HG02642 (cell line): ENCODE results near the gene MYO9A.
"Not testable (repeated sequence)": the region's sequence is repeated elsewhere in the genome, so short reads cannot be mapped to it uniquely, and the experiment has no call there.

ENCODE experiments used
- ATAC-seq: cut with Tn5 transposase; IDR thresholded peaks from one replicate; pipeline ENCODE4 v1.9.1; 2021; ENCODE audit warnings: mild to moderate bottlenecking; ENCODE audit not compliant: unreplicated experiment, poor library complexity

MYO9A gene

DNA sequence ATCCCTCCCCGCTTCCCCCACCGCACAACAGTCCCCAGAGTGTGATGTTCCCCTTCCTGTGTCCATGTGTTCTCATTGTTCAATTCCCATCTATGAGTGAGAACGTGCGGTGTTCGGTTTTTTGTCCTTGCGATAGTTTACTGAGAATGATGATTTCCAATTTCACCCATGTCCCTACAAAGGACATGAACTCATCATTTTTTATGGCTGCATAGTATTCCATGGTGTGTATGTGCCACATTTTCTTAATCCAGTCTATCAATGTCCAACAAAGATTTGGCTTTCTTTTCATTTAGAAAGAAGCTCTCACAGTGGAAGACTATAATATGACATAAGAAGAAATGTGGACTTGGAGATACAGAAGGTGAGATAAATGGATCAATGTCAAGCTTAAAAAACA lies 119.2 kb downstream of the MYO9A start:
- ATAC-seq, result not testable (repeated sequence)

DNA sequence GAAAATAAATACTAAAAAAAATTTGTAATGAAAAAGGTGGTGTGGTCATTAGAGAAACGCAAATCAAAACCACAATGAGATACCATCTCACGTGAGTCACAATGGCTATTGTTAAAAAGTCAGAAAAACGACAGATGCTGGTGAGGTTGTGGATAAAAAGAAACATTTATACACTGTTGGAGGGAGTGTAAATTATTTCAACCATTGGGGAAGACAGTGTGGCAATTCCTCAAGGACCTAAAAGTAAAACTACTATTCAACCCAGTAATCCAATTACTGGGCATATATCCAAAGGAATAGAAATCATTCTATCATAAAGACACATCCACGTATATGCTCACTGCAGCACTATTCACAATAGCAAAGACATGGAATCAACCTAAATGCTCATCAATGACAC lies 120.3 kb downstream of the MYO9A start:
- ATAC-seq, result no peak

DNA sequence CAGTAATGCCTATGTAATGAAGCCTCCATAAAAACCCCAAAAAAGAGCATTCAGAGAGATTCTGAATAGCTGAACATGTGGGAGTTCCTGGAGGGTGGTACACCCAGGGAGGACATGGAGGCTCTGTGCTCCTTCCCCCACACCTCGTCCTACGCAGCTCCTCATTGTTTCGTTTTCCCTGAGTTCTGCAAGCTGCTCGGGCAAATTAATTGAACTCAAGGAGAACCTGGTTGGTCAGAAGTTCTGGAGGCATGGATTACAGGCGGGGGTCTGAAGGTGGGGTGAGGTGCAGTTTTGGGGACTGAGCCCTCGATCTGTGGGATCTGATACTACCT lies 142.2 kb downstream of the MYO9A start:
- ATAC-seq, result no peak

DNA sequence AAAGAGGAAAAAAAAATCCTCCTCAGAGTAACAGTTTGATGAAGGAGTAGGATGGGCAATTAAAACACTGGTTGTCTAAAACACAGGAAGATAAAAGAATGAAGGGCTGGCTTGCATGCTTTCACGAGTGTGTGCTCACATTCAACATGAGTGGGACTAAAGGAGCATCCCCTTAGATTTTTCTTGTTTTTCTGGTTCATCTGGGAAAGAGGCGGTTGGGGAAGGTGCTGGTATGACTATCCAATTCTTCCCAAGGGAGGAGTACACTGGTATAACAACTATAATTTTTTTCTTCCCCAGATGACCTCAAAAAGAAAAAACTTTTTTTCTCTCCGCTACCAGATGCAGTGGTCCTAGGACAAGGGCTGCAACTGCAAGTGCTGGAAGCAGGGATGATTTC lies 143.7 kb downstream of the MYO9A start:
- no peak for ATAC-seq

DNA sequence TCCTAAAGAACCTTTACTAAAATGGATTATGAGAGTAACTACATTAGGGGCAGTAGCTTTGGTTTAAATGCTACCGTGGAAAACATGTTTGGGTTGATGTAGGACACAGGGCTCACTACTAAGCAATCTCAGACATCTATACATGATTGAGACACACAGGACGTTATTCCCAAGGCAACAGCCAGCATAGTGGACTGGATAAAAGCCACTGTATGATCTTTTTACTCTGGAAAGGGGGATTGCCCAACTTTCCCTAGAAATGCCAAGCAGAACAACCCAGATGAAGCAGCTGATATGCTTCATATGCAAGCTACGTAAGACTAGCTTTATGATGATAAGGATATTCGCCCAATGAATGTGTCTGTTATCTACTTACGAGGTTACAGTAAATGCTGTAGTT lies 144.6 kb downstream of the MYO9A start:
- ATAC-seq, result no peak

DNA sequence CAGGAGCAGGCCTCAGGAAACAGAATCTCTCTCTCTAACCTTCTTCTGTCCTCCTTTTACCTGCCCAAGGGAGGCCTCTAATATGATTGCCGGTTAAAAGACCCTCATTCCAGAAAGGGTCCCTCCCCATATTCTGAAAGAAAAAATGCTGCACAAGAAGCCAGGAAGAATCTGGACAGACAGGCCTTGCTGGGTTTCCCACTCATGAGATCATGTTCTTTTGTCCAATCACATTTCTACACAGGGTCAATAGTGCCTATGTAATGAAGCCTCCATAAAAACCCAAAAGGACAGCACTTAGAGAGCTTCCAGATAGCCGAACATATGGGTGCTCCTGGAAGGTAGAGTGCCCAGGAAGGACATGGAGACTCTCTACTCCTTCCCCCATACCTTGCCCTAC lies 146.0 kb downstream of the MYO9A start:
- ATAC-seq, result no peak

DNA sequence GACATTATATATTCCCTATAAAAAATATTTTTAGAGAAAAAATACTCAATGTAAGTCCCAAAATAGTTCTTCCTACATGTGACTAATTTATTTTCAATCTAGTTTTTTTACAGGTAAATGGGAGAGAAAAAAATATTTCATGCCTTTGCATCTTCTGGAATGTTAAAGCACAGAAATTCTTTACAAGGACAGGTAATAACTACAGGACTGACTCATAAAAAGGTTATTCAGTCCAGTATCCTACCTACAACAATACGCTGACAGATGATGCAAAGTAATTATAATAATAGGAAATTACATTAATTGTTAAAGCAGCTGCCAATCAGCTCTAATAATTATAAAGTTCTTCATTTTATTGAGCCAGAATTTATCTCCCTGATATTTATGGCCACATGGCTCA lies 147.5 kb downstream of the MYO9A start:
- ATAC-seq, result no peak

DNA sequence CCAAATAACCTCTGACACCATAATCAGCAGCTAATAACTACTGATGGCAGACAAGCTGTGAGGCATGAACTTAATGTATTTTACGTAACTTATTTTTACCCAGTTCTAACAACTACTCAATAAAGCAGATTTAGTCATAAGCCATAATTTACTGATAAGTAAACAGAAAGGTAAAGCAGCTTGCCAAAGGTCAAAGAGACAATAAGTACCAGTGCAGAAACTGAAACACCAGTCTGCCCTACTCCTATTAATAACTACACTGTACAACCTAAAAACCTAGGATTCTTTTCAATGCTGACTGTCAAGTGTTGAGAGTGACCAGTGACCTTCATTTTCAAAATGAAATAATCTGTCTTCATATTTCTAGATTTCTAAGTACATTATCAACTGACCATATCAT lies 155.4 kb downstream of the MYO9A start:
- ATAC-seq, result no peak

DNA sequence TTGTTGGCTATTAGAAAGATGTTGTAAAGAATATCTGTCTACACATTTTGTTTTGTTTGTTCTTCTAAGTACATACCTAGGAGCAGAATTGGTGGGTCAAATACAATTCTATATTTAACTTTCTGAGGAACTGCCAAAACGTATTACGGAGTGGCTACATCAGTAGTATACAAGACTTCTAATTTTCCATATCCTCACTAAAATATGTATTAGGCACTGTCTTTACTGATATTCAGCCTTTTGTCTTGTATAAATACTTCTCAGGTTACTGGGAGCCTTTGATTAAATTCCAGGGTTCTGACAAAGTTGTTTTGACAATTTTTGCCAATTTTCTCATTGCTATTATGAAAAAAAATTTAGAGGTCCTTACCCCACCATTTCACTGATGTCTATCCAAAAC lies 160.9 kb downstream of the MYO9A start:
- ATAC-seq, result no peak

DNA sequence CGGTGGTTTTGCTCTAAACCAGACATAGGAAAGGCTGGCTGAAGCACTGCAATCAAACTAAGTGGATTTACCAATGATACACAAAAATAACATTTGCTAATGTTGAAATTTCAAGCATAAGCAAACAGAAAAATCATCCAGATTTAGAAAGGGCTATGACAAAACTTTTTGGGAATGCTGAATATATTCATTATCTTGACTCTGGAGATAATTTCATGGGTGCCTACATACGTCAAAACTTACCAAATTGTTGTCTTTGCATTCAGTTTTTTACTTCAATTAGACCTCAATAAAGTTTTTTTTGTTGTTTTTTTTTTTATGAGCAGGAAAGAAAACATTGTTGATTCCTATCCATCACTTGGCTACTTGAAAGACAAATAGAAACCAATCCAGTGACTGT lies 166.8 kb downstream of the MYO9A start:
- ATAC-seq, result no peak

DNA sequence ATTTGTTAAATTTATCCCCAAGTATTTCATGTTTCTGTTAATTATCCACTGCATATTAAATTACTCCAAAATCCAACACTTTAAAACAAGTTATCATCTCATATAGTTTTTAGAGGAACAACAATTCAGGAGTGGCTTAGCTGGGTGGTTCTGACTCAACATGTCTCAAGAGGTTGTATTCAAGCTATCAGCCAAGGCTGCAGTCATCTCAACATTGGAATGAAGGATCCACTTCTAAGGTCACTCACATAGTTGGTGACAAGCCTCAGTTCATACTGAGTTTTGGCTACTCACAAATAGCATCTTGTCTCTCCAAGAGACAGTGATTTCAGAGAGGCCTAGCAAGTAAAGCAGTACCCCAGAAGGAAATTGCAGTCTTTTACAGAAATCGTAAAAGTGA lies 172.9 kb downstream of the MYO9A start:
- ATAC-seq, result no peak

DNA sequence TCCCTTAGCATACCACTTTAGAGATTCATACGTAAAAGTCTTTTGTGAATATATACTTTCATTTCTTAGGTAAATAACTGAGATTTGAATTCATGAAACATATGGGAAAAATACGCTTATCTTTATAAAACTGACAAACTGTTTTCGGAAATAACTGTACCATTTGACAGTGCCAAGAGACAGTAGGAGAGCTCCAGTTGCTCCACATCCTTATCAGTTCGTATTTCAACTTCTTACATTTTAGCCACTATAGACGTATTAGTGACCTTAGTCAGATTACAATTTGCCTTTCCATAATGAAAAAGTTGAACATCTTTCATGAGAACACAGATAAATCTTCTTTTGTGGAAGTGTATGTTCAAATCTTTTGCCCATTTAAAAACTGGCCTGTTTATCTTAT lies 174.1 kb downstream of the MYO9A start:
- no peak for ATAC-seq

DNA sequence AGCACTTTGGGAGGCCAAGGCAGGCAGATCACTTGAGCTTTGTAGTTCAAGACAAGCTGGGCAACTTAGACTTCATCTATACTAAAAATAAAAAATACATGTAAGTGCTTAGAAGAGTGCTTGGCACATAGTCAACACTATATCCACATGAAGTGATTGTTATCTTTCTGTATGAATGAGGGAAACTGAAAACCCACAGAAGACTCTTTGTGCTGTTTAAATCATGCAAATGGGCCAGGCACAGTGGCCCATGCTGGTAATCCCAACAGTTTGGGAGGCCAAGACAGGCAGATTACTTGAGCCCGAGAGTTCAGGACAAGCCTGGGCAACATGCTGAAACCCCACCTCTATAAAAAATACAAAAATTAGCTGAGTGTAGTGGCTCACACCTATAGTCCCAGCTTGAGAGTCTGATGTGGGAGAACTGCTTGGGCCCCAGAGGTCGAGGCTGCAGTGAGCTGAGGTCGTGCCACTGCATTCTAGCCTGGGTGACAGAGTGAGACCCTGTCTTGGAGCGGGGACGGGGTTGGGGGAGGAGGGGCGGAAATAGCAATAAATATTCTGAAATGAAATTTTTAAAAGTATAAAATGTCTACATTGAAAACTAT lies 177.9 kb downstream of the MYO9A start:
- no peak for ATAC-seq

DNA sequence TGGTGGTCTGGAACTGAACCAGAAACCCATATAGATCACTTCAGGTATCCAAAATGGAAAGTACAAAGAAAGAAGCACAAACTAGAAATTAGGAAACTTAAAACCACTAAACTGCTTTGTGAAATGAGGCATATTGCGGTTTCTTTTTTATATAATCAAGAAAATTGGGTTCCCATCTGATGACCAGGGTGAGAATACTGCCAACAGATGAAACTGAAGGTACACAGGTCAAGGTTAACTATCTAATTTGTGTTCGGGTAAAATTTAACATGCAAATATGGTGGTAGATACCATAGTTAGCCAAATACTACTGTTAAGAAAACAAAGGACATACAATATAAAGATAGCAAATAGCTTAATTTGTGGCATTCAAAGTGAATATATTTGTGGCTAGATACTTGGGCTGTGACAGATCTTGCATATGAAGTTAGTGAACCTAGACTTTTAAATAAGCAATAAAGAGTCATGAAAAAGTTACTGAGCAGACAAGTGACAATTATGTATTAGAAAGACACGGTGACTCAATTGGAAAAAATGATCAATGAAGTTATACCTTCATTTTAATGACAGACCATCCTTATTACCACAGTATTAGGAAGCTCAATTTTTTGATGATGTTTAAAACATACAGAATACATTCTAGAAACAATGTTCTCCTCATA lies 180.2 kb downstream of the MYO9A start:
- ATAC-seq, result no peak

DNA sequence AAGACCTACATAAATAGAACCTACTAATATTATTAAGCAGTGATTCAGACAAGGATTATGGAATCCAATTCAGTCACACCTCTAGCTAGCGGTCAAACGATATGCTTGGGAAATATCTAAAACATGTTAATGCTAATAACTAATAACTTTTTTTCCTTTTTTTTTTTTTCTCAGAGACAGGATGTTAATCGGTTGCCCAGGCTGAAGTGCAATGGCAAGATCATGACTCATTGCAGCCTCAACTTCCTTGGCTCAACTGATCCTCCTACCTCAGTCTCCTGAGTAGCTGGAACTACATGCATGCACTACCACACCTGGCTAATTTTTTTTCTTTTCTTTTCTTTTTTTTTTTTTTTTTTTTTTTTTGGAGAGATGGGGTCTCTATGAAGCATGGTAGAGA lies 183.5 kb downstream of the MYO9A start:
- ATAC-seq, result no peak

DNA sequence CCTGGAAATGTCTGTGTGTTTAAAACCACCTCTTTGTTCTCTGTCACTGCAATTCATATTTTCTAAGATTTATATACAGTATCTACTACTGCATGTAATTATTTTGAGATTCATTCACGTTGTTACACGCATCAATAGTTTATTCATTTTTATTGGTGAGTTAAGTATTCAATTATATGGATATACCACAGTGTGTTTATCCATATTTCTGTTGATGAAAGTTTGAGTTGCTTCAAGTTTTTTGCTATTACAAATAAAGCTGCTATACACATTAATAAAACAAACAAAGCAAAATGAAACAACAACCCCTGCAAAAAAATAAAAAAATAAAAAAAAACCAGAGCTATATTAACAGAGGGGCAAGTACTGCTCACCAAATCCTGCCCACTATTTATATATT lies 185.3 kb downstream of the MYO9A start:
- ATAC-seq, result no peak

DNA sequence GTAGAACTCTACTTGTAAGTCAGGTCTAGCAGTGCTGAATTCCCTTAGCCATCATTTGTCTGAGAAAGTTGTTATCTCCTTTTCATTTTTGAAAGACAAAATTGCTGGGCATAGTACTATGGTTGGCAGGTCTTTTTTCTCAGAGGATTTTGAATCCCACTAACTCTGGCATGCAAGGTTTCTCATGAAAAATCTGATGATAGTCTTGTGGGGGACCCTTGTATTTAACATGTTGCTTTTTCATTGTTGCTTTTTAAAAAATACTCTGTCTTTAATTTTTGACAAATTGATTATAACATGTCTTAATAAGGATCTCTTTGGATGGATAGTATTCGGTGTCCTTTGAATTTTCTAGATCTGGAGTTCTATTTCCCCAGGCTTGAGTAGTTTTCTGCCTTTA lies 186.7 kb downstream of the MYO9A start:
- ATAC-seq, result no peak

DNA sequence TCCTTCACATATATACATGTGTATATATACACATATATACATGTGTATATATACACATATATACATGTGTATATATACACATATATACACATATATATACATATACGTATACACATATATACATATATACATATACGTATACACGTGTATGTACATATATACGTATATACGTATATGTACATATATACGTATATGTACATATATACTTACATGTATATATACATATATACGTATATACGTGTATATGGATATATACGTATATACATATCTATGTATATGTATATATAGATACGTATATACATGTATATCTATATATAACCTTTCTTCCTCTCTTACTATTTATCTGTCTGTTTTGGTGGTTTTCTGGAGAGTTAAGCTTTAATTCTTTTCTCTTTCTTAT lies 192.8 kb downstream of the MYO9A start:
- no peak for ATAC-seq

DNA sequence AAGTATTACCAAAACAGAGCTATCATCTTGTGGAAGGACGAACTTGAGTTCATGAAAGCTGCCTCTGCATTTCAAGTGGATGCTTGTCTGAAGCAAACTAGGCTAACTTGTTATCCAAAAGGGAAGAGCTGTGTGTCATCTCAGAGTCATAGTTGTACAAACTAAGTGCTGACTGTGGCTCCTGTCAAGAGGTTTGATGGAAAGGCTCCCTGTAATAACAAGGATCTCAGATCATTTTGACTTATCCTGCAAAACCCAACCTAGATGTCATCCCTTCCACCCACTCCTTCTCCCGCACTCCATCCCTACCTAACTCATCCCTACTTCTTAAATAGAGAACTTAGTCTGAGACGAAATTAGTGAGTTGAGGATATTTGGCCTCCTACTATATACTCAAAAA lies 196.8 kb downstream of the MYO9A start:
- ATAC-seq, result no peak

DNA sequence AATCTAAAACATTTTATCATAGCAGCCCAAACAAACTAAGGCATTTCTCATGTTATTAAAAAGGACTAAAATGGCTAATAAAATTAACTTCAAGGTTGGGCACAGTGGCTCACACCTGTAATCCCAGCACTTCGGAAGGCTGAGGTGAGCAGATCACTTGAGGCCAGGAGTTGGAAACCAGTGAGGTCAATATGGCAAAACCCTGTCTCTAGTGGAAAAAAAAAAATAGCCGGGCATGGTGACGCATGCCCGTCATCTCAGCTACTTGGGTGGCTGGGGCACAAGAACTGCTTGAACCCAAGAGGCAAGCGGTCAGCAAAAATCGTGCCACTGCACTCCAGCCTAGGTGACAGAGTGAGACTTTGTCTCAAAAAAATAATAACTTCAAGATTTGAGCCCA lies 197.4 kb downstream of the MYO9A start:
- ATAC-seq, result no peak

DNA sequence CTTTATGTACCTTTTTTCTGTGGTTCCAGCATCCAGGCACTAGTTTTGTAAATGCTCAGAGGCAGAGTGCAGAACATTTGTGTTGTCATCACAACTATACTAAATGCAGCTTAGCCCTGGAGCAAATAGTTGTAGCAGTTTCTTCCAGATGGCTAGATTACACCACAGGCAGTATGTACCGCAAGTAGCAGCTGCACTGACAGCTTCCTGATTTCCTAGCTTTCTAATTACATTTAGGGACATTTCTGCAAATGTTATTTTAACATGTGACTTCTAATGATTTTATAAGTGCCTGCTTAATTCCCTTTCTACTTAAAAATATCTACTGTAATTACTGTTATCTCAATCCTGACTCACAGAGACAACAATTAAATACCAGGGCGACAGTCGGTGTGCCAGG lies 201.1 kb downstream of the MYO9A start:
- no peak for ATAC-seq

DNA sequence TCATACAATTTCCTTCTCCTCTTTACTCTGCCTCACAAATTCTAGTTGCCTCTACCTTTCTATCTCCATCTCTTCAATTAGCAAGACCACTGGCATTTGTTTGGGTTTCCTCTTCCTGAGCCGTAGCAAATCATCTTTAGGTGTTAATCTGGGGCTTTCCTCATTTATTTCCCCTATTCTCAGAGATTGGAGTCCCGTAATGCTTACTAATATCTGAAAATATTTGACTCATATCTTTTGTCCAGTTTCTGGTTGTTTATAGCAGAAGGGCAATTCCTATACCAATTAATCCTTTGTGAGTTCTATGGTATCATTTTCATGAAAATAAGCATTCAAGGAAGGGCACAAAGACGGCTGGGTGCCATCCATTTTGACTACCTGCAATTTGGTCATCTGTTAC lies 203.9 kb downstream of the MYO9A start:
- ATAC-seq, result no peak

DNA sequence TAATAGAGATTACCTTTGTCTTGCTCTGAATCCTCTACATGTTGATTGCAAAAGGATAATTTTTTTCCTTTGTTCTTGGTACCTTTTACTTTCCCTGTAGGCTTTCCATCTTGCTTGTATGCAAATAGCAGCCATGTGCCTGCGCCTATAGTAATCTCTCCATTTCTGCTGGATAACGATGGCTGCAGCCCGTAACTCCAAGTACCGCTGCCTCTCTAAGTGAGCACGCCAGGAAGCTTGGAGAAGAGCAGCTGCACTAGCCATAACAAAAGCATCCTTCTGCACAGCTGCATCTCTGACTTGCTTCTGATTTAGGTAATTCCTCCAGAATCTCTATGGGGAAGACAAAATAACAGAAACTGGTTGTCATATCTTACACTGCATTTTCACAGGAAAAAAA lies 218.3 kb downstream of the MYO9A start:
- no peak for ATAC-seq
